ENCODE measurements around the gene ADAMTS7.

- TF ChIP-seq CTCF (conservative IDR thresholded peaks at IDR 0.05 in 1 of 2, IDR thresholded peaks at IDR 0.05 in 1 of 2; ENCODE audit: low read depth in 1 of 2, low read length in 2 of 2) (no peak), EZH2 (IDR thresholded peaks at IDR 0.05; ENCODE audit: low read length, missing control alignments) (no peak)
Observed at GRCh38 chr15:78740904-78741274, 70.4 kb downstream of the ADAMTS7 start.

All from fibroblast of lung (primary cell).